22Rv1 (cell line): ENCODE measurements around the gene ABCA4.

ENCODE experiments used
- ZFX ChIP-seq: fragments of 450-650 bp; IDR thresholded peaks from 2 replicates; pipeline ENCODE4 v1.6.1; 2017; ENCODE audit warnings: antibody characterized with exemption, borderline replicate concordance
- TF ChIP-seq, protein P1 (sequence below): fragments of 450-650 bp; IDR thresholded peaks from 2 replicates; pipeline ENCODE4 v1.5.1; 2017; ENCODE audit warnings: mild to moderate bottlenecking

DNA sequence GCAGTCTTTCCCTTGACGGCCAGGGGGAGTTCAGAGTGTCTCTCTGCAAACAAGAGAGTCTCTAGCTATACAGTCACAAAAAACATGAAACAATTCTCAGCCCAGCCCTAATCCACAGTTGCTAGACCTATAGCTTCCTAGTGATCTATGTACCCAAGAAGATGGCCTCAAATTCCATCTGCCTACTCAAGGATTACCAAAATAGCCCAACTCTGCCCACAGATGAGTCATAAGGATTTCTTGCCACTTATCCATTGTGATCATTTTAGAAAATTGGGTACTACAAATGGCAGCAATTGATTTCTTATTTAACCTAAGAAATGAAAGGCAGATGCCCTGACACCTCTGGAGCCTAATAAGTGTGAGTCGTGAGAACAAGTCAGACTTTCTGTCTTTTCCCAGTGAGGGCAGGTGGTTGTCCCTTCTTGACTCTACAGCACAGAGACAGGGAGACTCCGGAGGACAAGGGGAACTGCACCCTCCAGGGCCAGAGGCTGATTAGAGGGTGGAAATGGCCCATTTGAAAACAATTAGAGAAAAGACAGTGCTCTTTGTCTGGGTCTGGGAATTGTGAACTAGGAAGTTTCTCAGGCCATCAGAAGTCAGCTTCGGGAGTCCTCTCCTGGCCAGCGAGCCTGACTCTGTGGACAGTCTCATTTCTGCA is 65.4 kb downstream of the ABCA4 start:
- TF ChIP-seq, protein P1, sequence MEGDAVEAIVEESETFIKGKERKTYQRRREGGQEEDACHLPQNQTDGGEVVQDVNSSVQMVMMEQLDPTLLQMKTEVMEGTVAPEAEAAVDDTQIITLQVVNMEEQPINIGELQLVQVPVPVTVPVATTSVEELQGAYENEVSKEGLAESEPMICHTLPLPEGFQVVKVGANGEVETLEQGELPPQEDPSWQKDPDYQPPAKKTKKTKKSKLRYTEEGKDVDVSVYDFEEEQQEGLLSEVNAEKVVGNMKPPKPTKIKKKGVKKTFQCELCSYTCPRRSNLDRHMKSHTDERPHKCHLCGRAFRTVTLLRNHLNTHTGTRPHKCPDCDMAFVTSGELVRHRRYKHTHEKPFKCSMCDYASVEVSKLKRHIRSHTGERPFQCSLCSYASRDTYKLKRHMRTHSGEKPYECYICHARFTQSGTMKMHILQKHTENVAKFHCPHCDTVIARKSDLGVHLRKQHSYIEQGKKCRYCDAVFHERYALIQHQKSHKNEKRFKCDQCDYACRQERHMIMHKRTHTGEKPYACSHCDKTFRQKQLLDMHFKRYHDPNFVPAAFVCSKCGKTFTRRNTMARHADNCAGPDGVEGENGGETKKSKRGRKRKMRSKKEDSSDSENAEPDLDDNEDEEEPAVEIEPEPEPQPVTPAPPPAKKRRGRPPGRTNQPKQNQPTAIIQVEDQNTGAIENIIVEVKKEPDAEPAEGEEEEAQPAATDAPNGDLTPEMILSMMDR: no peak
- no peak for TF ChIP-seq ZFX
